Measurements from ENCODE around the gene VWA2.

The VWA2 gene

GRCh38 chr10:114245121-114245791, 6.2 kb downstream of the VWA2 start:
- no peak for DNase-seq
- intact Hi-C loops (cut with DNase I), result no loop called here

GRCh38 chr10:114246679-114247305, 7.7 kb downstream of the VWA2 start:
- DNase-seq, result no peak
- intact Hi-C loops (cut with DNase I), result no loop called here

GRCh38 chr10:114250236-114250635, 11.2 kb downstream of the VWA2 start:
- intact Hi-C loops (cut with DNase I), result no loop called here
- DNase-seq, result no peak

GRCh38 chr10:114250716-114251115, 11.7 kb downstream of the VWA2 start:
- no peak for DNase-seq
- intact Hi-C loops (cut with DNase I), result no loop called here

- intact Hi-C loops (cut with DNase I), result no loop called here
- DNase-seq, result no peak
Observed at GRCh38 chr10:114252092-114252491, 13.0 kb downstream of the VWA2 start.

- no peak for DNase-seq
- intact Hi-C loops (cut with DNase I), result no loop called here
Observed at GRCh38 chr10:114252883-114253282, 13.8 kb downstream of the VWA2 start.

DNA sequence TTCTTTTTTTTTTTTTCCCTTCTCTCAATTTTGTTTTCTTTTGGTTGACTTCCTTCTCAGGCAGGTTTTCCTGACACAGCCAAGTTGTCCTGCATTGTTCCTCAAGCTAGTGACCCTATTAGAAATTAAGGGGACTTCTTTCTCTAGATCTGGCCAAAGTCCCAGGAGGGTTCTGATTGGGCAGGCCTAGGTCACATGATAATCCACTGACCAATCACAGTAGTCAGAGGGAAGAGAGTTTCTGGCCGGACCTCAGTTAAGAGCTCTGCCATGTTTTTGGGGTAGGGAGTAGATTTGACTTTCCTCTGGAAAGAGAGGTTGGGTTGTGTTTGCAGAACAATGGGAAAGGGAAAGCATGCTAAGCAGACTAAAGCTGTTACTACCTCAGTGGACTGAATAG, 16.2 kb downstream of the VWA2 start:
- intact Hi-C loops (cut with DNase I), result no loop called here
- DNase-seq, result no peak

GRCh38 chr10:114256008-114256765, 17.1 kb downstream of the VWA2 start:
- no peak for DNase-seq
- intact Hi-C loops (cut with DNase I), result no loop called here

DNA sequence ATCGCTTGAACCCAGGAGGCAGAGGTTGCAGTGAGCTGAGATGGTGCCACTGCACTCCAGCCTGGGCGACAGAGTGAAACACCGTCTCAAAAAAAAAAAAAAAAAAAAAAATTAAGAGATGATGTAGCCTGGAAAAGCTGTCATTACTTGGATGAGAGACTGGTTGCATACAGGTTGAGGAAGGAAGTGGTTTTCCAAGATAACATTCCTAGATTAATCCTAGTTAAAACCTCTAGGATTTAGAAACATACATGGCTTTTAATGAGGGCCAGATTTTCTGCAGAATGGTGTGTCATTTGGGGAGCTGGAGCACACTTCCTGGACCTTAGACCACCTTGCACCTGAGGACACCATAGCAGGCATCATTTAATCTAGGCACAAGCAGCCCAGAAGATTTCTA, 17.8 kb downstream of the VWA2 start:
- no peak for DNase-seq
- intact Hi-C loops (cut with DNase I), result no loop called here

GRCh38 chr10:114257498-114257897, 18.4 kb downstream of the VWA2 start:
- intact Hi-C loops (cut with DNase I), result no loop called here
- DNase-seq, result no peak

GRCh38 chr10:114258274-114258840, 19.3 kb downstream of the VWA2 start:
- intact Hi-C loops (cut with DNase I), result no loop called here
- DNase-seq, result no peak

GRCh38 chr10:114259824-114260223, 20.8 kb downstream of the VWA2 start:
- intact Hi-C loops (cut with DNase I), result no loop called here
- DNase-seq, result no peak

- intact Hi-C loops (cut with DNase I), result no loop called here
- no peak for DNase-seq
Observed at GRCh38 chr10:114260366-114260765, 21.3 kb downstream of the VWA2 start.

GRCh38 chr10:114261076-114261475, 22.0 kb downstream of the VWA2 start:
- DNase-seq, result no peak
- intact Hi-C loops (cut with DNase I), result no loop called here

GRCh38 chr10:114262496-114262895, 23.4 kb downstream of the VWA2 start:
- DNase-seq, result no peak
- intact Hi-C loops (cut with DNase I), result no loop called here

GRCh38 chr10:114265392-114266053, 26.5 kb downstream of the VWA2 start:
- intact Hi-C loops (cut with DNase I), result no loop called here
- no peak for DNase-seq

GRCh38 chr10:114266521-114266920, 27.5 kb downstream of the VWA2 start:
- no peak for DNase-seq
- intact Hi-C loops (cut with DNase I), result no loop called here

GRCh38 chr10:114271075-114271778, 32.2 kb downstream of the VWA2 start:
- intact Hi-C loops (cut with DNase I), result no loop called here
- DNase-seq, result no peak

- intact Hi-C loops (cut with DNase I), result no loop called here
- no peak for DNase-seq
Observed at GRCh38 chr10:114271779-114272167, 32.7 kb downstream of the VWA2 start.
